WI38 (cell line): ENCODE results near the gene C12orf43.

Experiments used
- H3K4me3 ChIP-seq: 2 replicates; pipeline ENCODE4 v1.5.1; 2011; ENCODE audit warnings: low read depth, mild to moderate bottlenecking, control low read depth, low read length
- TF ChIP-seq, protein P1 (sequence below): IDR thresholded peaks from 2 replicates; pipeline ENCODE4 v1.5.1; 2012; ENCODE audit warnings: low read depth, mild to moderate bottlenecking, control low read depth, low read length

Gene C12orf43

GRCh38 chr12:120989687-120990086, 26.6 kb downstream of the C12orf43 start:
- TF ChIP-seq, protein P1, sequence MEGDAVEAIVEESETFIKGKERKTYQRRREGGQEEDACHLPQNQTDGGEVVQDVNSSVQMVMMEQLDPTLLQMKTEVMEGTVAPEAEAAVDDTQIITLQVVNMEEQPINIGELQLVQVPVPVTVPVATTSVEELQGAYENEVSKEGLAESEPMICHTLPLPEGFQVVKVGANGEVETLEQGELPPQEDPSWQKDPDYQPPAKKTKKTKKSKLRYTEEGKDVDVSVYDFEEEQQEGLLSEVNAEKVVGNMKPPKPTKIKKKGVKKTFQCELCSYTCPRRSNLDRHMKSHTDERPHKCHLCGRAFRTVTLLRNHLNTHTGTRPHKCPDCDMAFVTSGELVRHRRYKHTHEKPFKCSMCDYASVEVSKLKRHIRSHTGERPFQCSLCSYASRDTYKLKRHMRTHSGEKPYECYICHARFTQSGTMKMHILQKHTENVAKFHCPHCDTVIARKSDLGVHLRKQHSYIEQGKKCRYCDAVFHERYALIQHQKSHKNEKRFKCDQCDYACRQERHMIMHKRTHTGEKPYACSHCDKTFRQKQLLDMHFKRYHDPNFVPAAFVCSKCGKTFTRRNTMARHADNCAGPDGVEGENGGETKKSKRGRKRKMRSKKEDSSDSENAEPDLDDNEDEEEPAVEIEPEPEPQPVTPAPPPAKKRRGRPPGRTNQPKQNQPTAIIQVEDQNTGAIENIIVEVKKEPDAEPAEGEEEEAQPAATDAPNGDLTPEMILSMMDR: no peak
- H3K4me3 ChIP-seq: no peak overlapping the region

- TF ChIP-seq, protein P1: no peak
- H3K4me3 ChIP-seq: no peak overlapping the region
These were observed 27.6 kb downstream of the C12orf43 start for GRCh38 chr12:120988658-120989057.

DNA sequence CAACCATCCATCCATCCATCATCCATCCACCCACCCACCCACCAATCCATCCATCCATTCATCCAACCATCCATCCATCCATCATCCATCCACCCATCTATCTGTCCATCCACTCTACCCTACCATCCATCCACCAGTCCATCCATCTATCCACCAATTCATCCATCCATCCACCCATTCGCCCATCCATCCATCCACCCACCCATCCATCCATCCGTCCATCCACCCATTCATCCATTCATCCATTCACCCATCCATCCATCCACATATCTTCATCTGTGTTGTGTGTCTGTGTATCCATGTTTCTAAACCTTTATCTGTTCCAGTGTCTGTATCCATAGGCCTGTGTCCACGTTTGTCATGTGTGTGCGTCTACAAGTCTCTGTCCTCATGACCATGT, 28.1 kb downstream of the C12orf43 start:
- no peak overlapping the region for H3K4me3 ChIP-seq
- TF ChIP-seq, protein P1: no peak

GRCh38 chr12:120984351-120984898, 31.9 kb downstream of the C12orf43 start:
- TF ChIP-seq, protein P1: no peak
- no peak overlapping the region for H3K4me3 ChIP-seq

- TF ChIP-seq, protein P1: no peak
These were observed 32.5 kb downstream of the C12orf43 start for GRCh38 chr12:120983759-120984158.

GRCh38 chr12:120982659-120983058, 33.6 kb downstream of the C12orf43 start:
- TF ChIP-seq, protein P1: no peak
- no peak overlapping the region for H3K4me3 ChIP-seq

More at GRCh38 chr12:120983759-120984158, 32.5 kb downstream of the C12orf43 start:
- H3K4me3 ChIP-seq: no peak overlapping the region

DNA sequence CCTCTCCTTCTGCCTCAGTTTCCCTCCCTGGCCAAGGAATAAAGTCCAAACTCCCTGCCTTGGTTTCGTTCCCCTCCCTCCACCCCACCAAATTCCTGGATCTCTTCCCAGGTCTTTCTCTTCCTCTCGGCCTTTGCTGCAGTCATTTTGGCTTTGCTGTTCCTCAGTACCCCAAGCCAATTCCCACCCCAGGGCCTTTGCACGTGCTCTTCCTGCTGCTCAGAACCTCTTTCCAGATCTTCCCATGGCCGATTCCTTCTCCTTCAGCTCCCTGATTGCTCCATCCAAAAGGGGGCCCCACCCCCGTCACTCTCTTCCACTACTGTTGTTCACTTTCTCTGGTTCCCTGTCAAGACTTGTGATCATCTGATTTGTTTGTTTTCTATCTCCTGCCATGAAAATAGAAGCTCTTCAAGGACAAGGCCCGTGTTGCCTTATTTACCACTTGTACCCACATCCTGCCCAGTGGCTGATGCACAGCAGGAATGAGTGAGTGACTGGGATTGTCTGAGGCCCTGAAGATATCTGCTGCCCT, 34.8 kb downstream of the C12orf43 start:
- TF ChIP-seq, protein P1: no peak
- H3K4me3 ChIP-seq: no peak overlapping the region
